H1 (cell line): ENCODE data around the gene DHRS4. TPM values are rescaled to one million over a fixed set of nuclear protein-coding genes. Genes with fewer than 3 reads are reported as not detected.
A peak's percentile ranks its signal among the peaks of the same experiment; 100 is the strongest.
"Not testable (repeated sequence)": the region's sequence is repeated elsewhere in the genome, so short reads cannot be mapped to it uniquely, and the experiment has no call there.

ENCODE experiments used
- CTCF ChIA-PET: fragments of 300-600 bp; sonication (Branson Sonifier 250); formaldehyde crosslinking; loops from one replicate; lab custom pipeline; 2021; ENCODE audit not compliant: partially characterized antibody; lab: Charles Lee
- POLR2A ChIA-PET: fragments of 300-600 bp; sonication (Branson Sonifier 250); formaldehyde crosslinking; loops from one replicate; lab custom pipeline; 2021; ENCODE audit warnings: inconsistent platforms; ENCODE audit not compliant: partially characterized antibody; lab: Charles Lee
- DNase-seq, 2 experiments: peaks; one replicate each; pipeline versions ENCODE4 v3.0.0 to v3.0.0-alpha.2; 2010 to 2022; ENCODE audit warnings: low spot score in 2 of 2, low read depth in 1 of 2, mixed read lengths in 1 of 2
- FAIRE-seq: peaks from 2 replicates; lab custom pipeline; 2011; peaks lifted over from hg19 to GRCh38; lab: Jason Lieb, UNC
- H2AFZ ChIP-seq: 2 replicates; pipeline ENCODE4 v1.8.1; 2012; ENCODE audit warnings: low read length, inconsistent platforms
- H2AK5ac ChIP-seq: 2 replicates; pipeline ENCODE4 v1.6.1; 2013; ENCODE audit warnings: low read depth, low read length
- H2BK120ac ChIP-seq: replicated peaks from 2 replicates; pipeline ENCODE3; 2013; ENCODE audit warnings: low read depth, low read length, inconsistent platforms
- H2BK12ac ChIP-seq: 2 replicates; pipeline ENCODE4 v1.6.1; 2013; ENCODE audit warnings: low read depth, low read length
- H2BK15ac ChIP-seq: 2 replicates; pipeline ENCODE4 v1.6.1; 2013; ENCODE audit warnings: low read length
- H2BK20ac ChIP-seq: 2 replicates; pipeline ENCODE4 v1.6.1; 2013; ENCODE audit warnings: low read length
- H2BK5ac ChIP-seq: 2 replicates; pipeline ENCODE4 v1.6.1; 2013; ENCODE audit warnings: low read depth, low read length
- H3K14ac ChIP-seq: 2 replicates; pipeline ENCODE4 v1.6.1; 2013; ENCODE audit warnings: inconsistent platforms; ENCODE audit not compliant: insufficient read length
- H3K18ac ChIP-seq: 2 replicates; pipeline ENCODE4 v1.6.1; 2013; ENCODE audit warnings: low read length; ENCODE audit errors: extremely low read depth
- H3K23ac ChIP-seq: 2 replicates; pipeline ENCODE4 v1.6.1; 2013; ENCODE audit warnings: inconsistent platforms; ENCODE audit not compliant: insufficient read length
- H3K23me2 ChIP-seq: 2 replicates; pipeline ENCODE4 v1.6.1; 2013; ENCODE audit warnings: low read depth, low read length
- H3K27ac ChIP-seq: 2 replicates; pipeline ENCODE4 v1.6.1; 2011; ENCODE audit warnings: low read depth, low read length, inconsistent platforms
- H3K27me3 ChIP-seq, 4 experiments: replicated peaks in 1 of 4; 1 replicate in 1 of 4; 2 replicates in 3 of 4; pipeline versions ENCODE4 v1.6.1 to v1.8.1; 2011 to 2013; ENCODE audit warnings: low read length in 3 of 4, mild to moderate bottlenecking in 3 of 4, inconsistent platforms in 2 of 4, mixed read lengths in 2 of 4, moderate library complexity in 1 of 4; ENCODE audit not compliant: control insufficient read depth in 3 of 4, insufficient read depth in 3 of 4; ENCODE audit errors: extremely low read depth in 1 of 4
- H3K36me3 ChIP-seq, 4 experiments: 2 replicates each; pipeline versions ENCODE4 v1.6.1 to v1.8.1; 2011 to 2013; ENCODE audit warnings: mild to moderate bottlenecking in 4 of 4, low read length in 3 of 4, moderate library complexity in 2 of 4, control low read depth in 1 of 4, inconsistent platforms in 1 of 4; ENCODE audit not compliant: insufficient read depth in 4 of 4, control insufficient read depth in 2 of 4
- H3K4ac ChIP-seq: replicated peaks from 2 replicates; pipeline ENCODE3; 2013; ENCODE audit warnings: low read length, low read depth, mixed read lengths, inconsistent platforms; ENCODE audit not compliant: insufficient read length
- H3K4me1 ChIP-seq, 4 experiments: replicated peaks in 1 of 4; 1 replicate in 1 of 4; 2 replicates in 3 of 4; pipeline versions ENCODE4 v1.6.1 to v1.8.1; 2011 to 2013; ENCODE audit warnings: low read length in 3 of 4, inconsistent platforms in 2 of 4, mixed read lengths in 1 of 4; ENCODE audit not compliant: insufficient read depth in 4 of 4, control insufficient read depth in 3 of 4
- H3K4me2 ChIP-seq, 2 experiments: 2 replicates each; pipeline versions ENCODE4 v1.6.1 to v1.8.1; 2011 to 2013; ENCODE audit warnings: low read depth in 2 of 2, low read length in 2 of 2, control low read depth in 1 of 2, inconsistent platforms in 1 of 2, mild to moderate bottlenecking in 1 of 2; ENCODE audit not compliant: insufficient read depth in 1 of 2
- H3K4me3 ChIP-seq, 4 experiments: fragments of 200-600, 300-600 bp in 1 of 4; sonication (generic), shearing (Covaris generic), sonication (Bioruptor Twin) in 1 of 4; 2 replicates each; pipeline versions ENCODE4 v1.5.1 to v1.8.1; 2011 to 2016; ENCODE audit warnings: low read length in 4 of 4, low read depth in 3 of 4, control low read depth in 2 of 4, inconsistent platforms in 2 of 4, mild to moderate bottlenecking in 2 of 4, mixed read lengths in 1 of 4, moderate library complexity in 1 of 4; ENCODE audit not compliant: insufficient read depth in 2 of 4; ENCODE audit errors: extremely low read depth in 1 of 4
- H3K56ac ChIP-seq: replicated peaks from 2 replicates; pipeline ENCODE3; 2013; ENCODE audit warnings: low read depth, mild to moderate bottlenecking, mixed read lengths, low read length, inconsistent platforms; ENCODE audit not compliant: insufficient read length
- H3K79me1 ChIP-seq: 2 replicates; pipeline ENCODE4 v1.6.1; 2013; ENCODE audit warnings: low read depth, low read length, control low read depth
- H3K79me2 ChIP-seq, 2 experiments: 2 replicates each; pipeline versions ENCODE4 v1.6.1 to v1.8.1; 2012 to 2013; ENCODE audit warnings: low read length in 2 of 2, mild to moderate bottlenecking in 2 of 2, inconsistent platforms in 1 of 2; ENCODE audit not compliant: insufficient read depth in 2 of 2, control insufficient read depth in 1 of 2
- H3K9ac ChIP-seq, 4 experiments: replicated peaks in 1 of 4; 1 replicate in 1 of 4; 2 replicates in 3 of 4; pipeline versions ENCODE4 v1.6.1 to v1.8.1; 2011 to 2013; ENCODE audit warnings: low read depth in 3 of 4, low read length in 3 of 4, control low read depth in 2 of 4, mild to moderate bottlenecking in 2 of 4, moderate library complexity in 2 of 4, inconsistent platforms in 1 of 4; ENCODE audit errors: extremely low read depth in 1 of 4
- H3K9me3 ChIP-seq, 2 experiments: 2 replicates each; pipeline versions ENCODE4 v1.6.1 to v1.8.1; 2012 to 2013; ENCODE audit warnings: mild to moderate bottlenecking in 2 of 2, moderate library complexity in 2 of 2, control low read depth in 1 of 2, inconsistent platforms in 1 of 2, low read depth in 1 of 2, low read length in 1 of 2, mixed read lengths in 1 of 2; ENCODE audit not compliant: insufficient read depth in 2 of 2
- H4K20me1 ChIP-seq, 2 experiments: replicated peaks in 1 of 2; 2 replicates each; pipeline versions ENCODE3 to v1.8.1; 2011 to 2013; ENCODE audit warnings: inconsistent platforms in 2 of 2, low read length in 2 of 2, mild to moderate bottlenecking in 1 of 2; ENCODE audit not compliant: insufficient read depth in 2 of 2, control insufficient read depth in 1 of 2
- H4K5ac ChIP-seq: 2 replicates; pipeline ENCODE4 v1.6.1; 2013; ENCODE audit warnings: low read length, low read depth, mixed read lengths, inconsistent platforms; ENCODE audit not compliant: insufficient read length
- H4K8ac ChIP-seq: 2 replicates; pipeline ENCODE4 v1.8.0; 2013; ENCODE audit warnings: mild to moderate bottlenecking, moderate library complexity, low read length, inconsistent platforms; ENCODE audit not compliant: insufficient read depth; ENCODE audit errors: extremely low read depth
- H4K91ac ChIP-seq: replicated peaks from 2 replicates; pipeline ENCODE3; 2013; ENCODE audit warnings: low read length, mixed read lengths, inconsistent platforms; ENCODE audit not compliant: insufficient read length
- WGBS, 2 experiments: shearing (Covaris generic) in 1 of 2; methylation state at CpG; one replicate each; pipeline versions ENCODE4 v1.1.6 to v1.1.7; 2013 to 2015; ENCODE audit warnings: low lambda C conversion rate in 2 of 2, mixed read lengths in 2 of 2, inconsistent platforms in 1 of 2, low coverage in 1 of 2, missing lambda C conversion rate in 1 of 2; ENCODE audit not compliant: insufficient replicate concordance in 2 of 2, insufficient coverage in 1 of 2, insufficient read length in 1 of 2; ENCODE audit errors: extremely low coverage in 1 of 2, missing lambda C conversion rate in 1 of 2; 5-methylcytosine and 5-hydroxymethylcytosine counted together
- polyA plus RNA-seq, 7 experiments: library from polyadenylated mRNA; depleted of rRNA in 3 of 7; stranded (reverse) in 5 of 7; unstranded in 2 of 7; fragments of >200 nt in 5 of 7; fragments of 200-250 nt in 2 of 7; gene quantifications; 1 replicate in 5 of 7; 2 replicates in 1 of 7; 4 replicates in 1 of 7; pipeline versions ENCODE4 v1.2.1 to v1.2.3, GENCODE V29; 2011 to 2013; ENCODE audit warnings: missing spikeins in 2 of 7, mixed read lengths in 2 of 7
- total RNA-seq: library from RNA; stranded (reverse); fragmentation: NEBNext Ultra II Directional; extraction: Animal tissue kit (Norgen Biotek cat#: 25700); gene quantifications from 2 replicates; pipeline ENCODE4 v1.2.1, GENCODE V29; 2021

Gene DHRS4
- total and polyA plus RNA-seq, 2 of the 8 experiments (the other 6 are each of a cell fraction or from before 2014, with no cell fraction given): 11.7 to 16.2 TPM

GRCh38 chr14:23953116-23953463, 480 bp upstream of the DHRS4 start:
- not testable (repeated sequence) for H2BK5ac ChIP-seq, H3K27ac ChIP-seq, H3K4me1 ChIP-seq, H2BK15ac ChIP-seq, DNase-seq, H4K5ac ChIP-seq, H3K9ac ChIP-seq, FAIRE-seq, H4K8ac ChIP-seq, H2BK12ac ChIP-seq, H4K20me1 ChIP-seq, H2AK5ac ChIP-seq, H3K79me2 ChIP-seq, H3K36me3 ChIP-seq, H2BK120ac ChIP-seq, H3K56ac ChIP-seq, H3K27me3 ChIP-seq, H3K4ac ChIP-seq, H3K23me2 ChIP-seq, H3K14ac ChIP-seq, H3K23ac ChIP-seq, H3K79me1 ChIP-seq, H4K91ac ChIP-seq, H2BK20ac ChIP-seq, H2AFZ ChIP-seq, H3K9me3 ChIP-seq
- 74% methylated on average over 6 of the region's 6 CpGs; no CpG with 5 or more reads in 1 of the 2 experiments for WGBS, 2 experiments
- Histone ChIP-seq H3K4me2 (peak overlapping the region; percentile 71 to 92), H3K18ac (peak overlapping the region; percentile 48), H3K4me3 (peak overlapping the region; percentile 72 to 90 (median 86))
- CTCF ChIA-PET: interaction anchor here (0.6 to 4.2 kb wide), 18 partner anchors 9 to 382 kb away, joined by 3 to 35 read pairs (median 4); partner anchors contain the start of gene GMPR2
- POLR2A ChIA-PET: interaction anchor here (0.7 kb wide), 1 partner anchor 142 kb away, joined by 3 read pairs; no protein-coding TSS in a partner anchor

- H4K8ac ChIP-seq, DNase-seq, H2BK12ac ChIP-seq, H4K5ac ChIP-seq, FAIRE-seq, H3K27me3 ChIP-seq, H2BK5ac ChIP-seq, H3K36me3 ChIP-seq, H2BK20ac ChIP-seq, H3K27ac ChIP-seq, H3K9me3 ChIP-seq, H3K4me1 ChIP-seq, H2BK15ac ChIP-seq, H3K18ac ChIP-seq, POLR2A ChIA-PET, H4K91ac ChIP-seq, H3K9ac ChIP-seq, H3K23me2 ChIP-seq, H3K79me2 ChIP-seq, H3K56ac ChIP-seq, H2AFZ ChIP-seq, H3K14ac ChIP-seq, H4K20me1 ChIP-seq, H2AK5ac ChIP-seq, H3K4ac ChIP-seq, H3K79me1 ChIP-seq, H2BK120ac ChIP-seq, H3K23ac ChIP-seq: not testable (repeated sequence)
- WGBS, 2 experiments: 17% methylated on average over 6 of the region's 6 CpGs; no CpG with 5 or more reads in 1 of the 2 experiments
- CTCF ChIA-PET: interaction anchor here (0.6 to 4.2 kb wide), 9 partner anchors 17 to 383 kb away, joined by 3 to 35 read pairs (median 3); no protein-coding TSS in a partner anchor
- peak overlapping the region; percentile 71 to 92 for H3K4me2 ChIP-seq
- H3K4me3 ChIP-seq: peak overlapping the region; percentile 72 to 90 (median 86)
Observed at GRCh38 chr14:23954279-23954614, 677 bp downstream of the DHRS4 start.
